T-cell (primary cell): Measurements from ENCODE around the gene ARHGEF16. TPM values are rescaled to one million over a fixed set of nuclear protein-coding genes. Genes with fewer than 3 reads are reported as not detected.

Experiments used
- ATAC-seq, 4 experiments: fragments of 200-7000 bp in 3 of 4; fragments of 150-1000 bp in 1 of 4; cut with Tn5 transposase; replicated peaks in 1 of 4; 1 replicate in 3 of 4; 2 replicates in 1 of 4; pipeline ENCODE4 v1.10.0; 2021; ENCODE audit warnings: moderate library complexity in 3 of 4, mild to moderate bottlenecking in 2 of 4, moderate number of reproducible peaks in 1 of 4
- CTCF ChIA-PET, 2 donors: fragments of 300-600 bp; sonication (Branson Sonifier 250); formaldehyde crosslinking; loops; one replicate each; lab custom pipeline; 2022; ENCODE audit warnings: antibody characterized with exemption in 2 of 2; lab: Charles Lee
- POLR2A ChIA-PET, 2 donors: fragments of 300-600 bp; sonication (Branson Sonifier 250); formaldehyde crosslinking; loops; one replicate each; lab custom pipeline; 2022; ENCODE audit warnings: antibody characterized with exemption in 2 of 2; lab: Charles Lee
- DNase-seq, 35 experiments: peaks; one replicate each; pipeline versions ENCODE4 v3.0.0 to v3.0.0-alpha.2; 2013 to 2023
- H3K27ac ChIP-seq: one replicate; pipeline ENCODE4 v1.5.1; 2013; ENCODE audit warnings: low read length
- H3K27me3 ChIP-seq, 2 experiments: replicated peaks in 1 of 2; 1 replicate in 1 of 2; 2 replicates in 1 of 2; pipeline versions ENCODE4 v1.6.1 to v1.7.0; 2013; ENCODE audit warnings: low read length in 1 of 2, mixed read lengths in 1 of 2; ENCODE audit not compliant: control insufficient read depth in 2 of 2, insufficient read depth in 2 of 2; ENCODE audit errors: extremely low read depth in 1 of 2
- H3K36me3 ChIP-seq, 2 donors: 1 replicate in 1 of 2; 2 replicates in 1 of 2; pipeline versions ENCODE4 v1.6.1 to v1.7.0; 2013; ENCODE audit warnings: low read length in 1 of 2; ENCODE audit not compliant: control insufficient read depth in 2 of 2, insufficient read depth in 1 of 2; ENCODE audit errors: extremely low read depth in 1 of 2
- H3K4me1 ChIP-seq, 2 experiments: 1 replicate in 1 of 2; 2 replicates in 1 of 2; pipeline versions ENCODE4 v1.6.1 to v1.7.0; 2013; ENCODE audit warnings: low read length in 2 of 2, mixed read lengths in 1 of 2; ENCODE audit not compliant: insufficient read depth in 2 of 2, control insufficient read depth in 1 of 2; ENCODE audit errors: extremely low read depth in 1 of 2
- H3K4me3 ChIP-seq, 2 donors: 1 replicate in 1 of 2; 2 replicates in 1 of 2; pipeline versions ENCODE4 v1.5.1 to v1.7.0; 2013; ENCODE audit warnings: mild to moderate bottlenecking in 2 of 2, low read length in 1 of 2, moderate library complexity in 1 of 2; ENCODE audit not compliant: control insufficient read depth in 1 of 2; ENCODE audit errors: extremely low read depth in 1 of 2
- H3K9me3 ChIP-seq: 2 replicates; pipeline ENCODE4 v1.7.0; 2013
- H3K27ac Mint-ChIP-seq, 2 donors: one replicate each; pipeline ENCODE4 v1.8.0; 2020 to 2021; ENCODE audit warnings: mild to moderate bottlenecking in 2 of 2, mixed read lengths in 2 of 2
- H3K27me3 Mint-ChIP-seq, 2 donors: one replicate each; pipeline ENCODE4 v1.8.0; 2021 to 2022; ENCODE audit warnings: mixed read lengths in 2 of 2
- H3K36me3 Mint-ChIP-seq: one replicate; pipeline ENCODE4 v1.8.0; 2021; ENCODE audit warnings: mixed read lengths
- H3K4me1 Mint-ChIP-seq, 3 donors: one replicate each; pipeline ENCODE4 v1.8.0; 2020 to 2022; ENCODE audit warnings: mixed read lengths in 3 of 3, mild to moderate bottlenecking in 1 of 3
- H3K4me3 Mint-ChIP-seq, 3 donors: one replicate each; pipeline ENCODE4 v1.8.0; 2020 to 2022; ENCODE audit warnings: mild to moderate bottlenecking in 3 of 3, mixed read lengths in 3 of 3, moderate library complexity in 3 of 3
- H3K9me3 Mint-ChIP-seq, 3 donors: one replicate each; pipeline ENCODE4 v1.8.0; 2020 to 2022; ENCODE audit warnings: mixed read lengths in 3 of 3
- WGBS: methylation state at CpG from one replicate; pipeline ENCODE4 v1.1.5; 2013; ENCODE audit warnings: missing lambda C conversion rate; ENCODE audit not compliant: insufficient coverage; 5-methylcytosine and 5-hydroxymethylcytosine counted together
- total RNA-seq, 35 experiments: library from RNA in 6 of 35; stranded (reverse) in 6 of 35; fragments of 120-200 nt in 1 of 35; gene quantifications; one replicate each; pipeline versions ENCODE4 v1.2.1 to v1.2.4 and lab custom pipeline; 2013 to 2026

Gene ARHGEF16
- total RNA-seq, 5 donors from 2014 or later (not counting 1 experiment from before 2014, with no cell fraction given), result 0.22 to 0.44 (median 0.29) TPM; not detected in 1

DNA sequence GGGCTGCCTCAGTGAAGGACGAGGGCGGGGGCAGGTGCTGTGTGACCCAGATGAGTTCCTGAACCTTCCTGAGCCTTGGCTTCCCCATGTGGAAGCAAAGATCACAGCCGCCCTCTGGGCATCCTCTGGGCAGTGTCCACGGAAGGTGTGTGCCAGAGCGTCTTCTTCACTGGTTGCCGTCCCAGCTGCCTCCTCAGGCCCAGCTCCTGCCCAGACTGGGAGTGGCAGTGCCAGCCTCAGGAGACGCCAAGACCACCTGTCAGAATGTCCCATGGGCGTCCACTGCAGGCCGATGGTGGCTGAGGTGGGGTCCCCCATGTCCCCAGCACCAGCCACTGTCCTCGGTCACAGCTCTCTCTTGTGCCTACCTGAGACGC is 10.2 kb downstream of the ARHGEF16 start:
- Histone ChIP-seq H3K4me3 (no peak overlapping the region), H3K4me1 (no peaks in the 10 kb centered on the region), H3K36me3 (no peaks in the 10 kb centered on the region), H3K27ac (no peak overlapping the region), H3K9me3 (no peaks in the 10 kb centered on the region), H3K27me3 (peaks cover 0 to 11% of the 10 kb centered on the region in 2 experiments)
- Mint-ChIP-seq H3K27ac (no peak overlapping the region), H3K9me3 (no peaks in the 10 kb centered on the region), H3K36me3 (no peaks in the 10 kb centered on the region), H3K4me3 (no peak overlapping the region), H3K27me3 (peaks cover 0 to 4% of the 10 kb centered on the region in 2 donors), H3K4me1 (peaks cover 0 to 6% (median 3%) of the 10 kb centered on the region in 3 donors)
- CTCF ChIA-PET, result no interaction called here
- DNase-seq (no peak), ATAC-seq (no peak)
- 76% methylated on average over 11 of the region's 11 CpGs for WGBS
- POLR2A ChIA-PET, result no interaction called here

DNA sequence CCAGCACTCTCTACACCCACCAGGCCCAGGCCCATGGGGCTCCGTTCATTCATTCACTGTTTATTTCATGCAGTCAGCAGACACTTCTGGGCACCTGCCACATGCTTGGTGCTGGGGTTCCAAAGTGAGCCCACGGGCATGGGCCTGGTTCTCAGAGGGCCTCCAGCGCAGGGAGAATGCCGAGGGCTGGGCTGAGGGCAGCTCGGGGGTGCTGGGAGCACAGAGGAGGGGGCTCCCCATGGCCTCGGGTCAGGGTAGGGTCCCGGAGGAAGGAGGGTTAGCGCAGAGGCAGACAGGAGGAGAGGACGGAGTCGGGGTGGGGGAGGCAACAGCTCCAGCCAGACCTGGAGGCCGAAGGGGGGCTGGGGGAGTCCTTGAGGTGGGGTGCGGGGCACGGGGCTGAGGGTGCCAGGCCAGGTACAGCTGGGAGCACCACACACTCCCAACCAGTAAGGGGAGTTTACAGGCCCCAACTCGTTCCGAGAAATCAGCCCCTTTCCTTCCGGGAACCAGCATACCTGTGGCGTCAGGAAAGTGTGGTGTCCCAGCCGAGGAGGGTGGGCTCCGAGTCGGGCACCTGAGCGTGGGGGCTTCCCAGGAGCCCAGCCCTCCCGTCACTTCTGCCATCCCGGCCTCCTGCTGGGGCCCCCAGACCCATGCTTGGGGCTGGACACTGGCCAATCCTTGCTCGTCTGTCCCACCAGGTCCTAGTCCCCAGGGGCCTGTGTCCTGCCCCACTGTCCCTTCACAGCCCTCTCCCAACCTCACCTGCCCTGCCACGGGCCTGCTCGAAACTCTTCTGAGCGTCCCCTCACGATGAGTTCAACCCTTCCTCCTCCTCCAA is 10.8 kb downstream of the ARHGEF16 start:
- Mint-ChIP-seq H3K27ac (no peak overlapping the region), H3K36me3 (no peaks in the 10 kb centered on the region), H3K27me3 (peaks cover 0 to 4% of the 10 kb centered on the region in 2 donors), H3K9me3 (no peaks in the 10 kb centered on the region), H3K4me1 (peaks cover 0 to 6% (median 3%) of the 10 kb centered on the region in 3 donors), H3K4me3 (no peak overlapping the region)
- 71% methylated on average over 20 of the region's 28 CpGs for WGBS
- H3K9me3 ChIP-seq, result no peaks in the 10 kb centered on the region
- DNase-seq (no peak), ATAC-seq (no peak)
- ChIA-PET POLR2A (no interaction called here), CTCF (no interaction called here)
- H3K27me3 ChIP-seq, result peaks cover 0 to 11% of the 10 kb centered on the region in 2 experiments
- H3K4me3 ChIP-seq, result no peak overlapping the region
- no peak overlapping the region for H3K27ac ChIP-seq
- no peaks in the 10 kb centered on the region for H3K4me1 ChIP-seq
- H3K36me3 ChIP-seq, result no peaks in the 10 kb centered on the region

DNA sequence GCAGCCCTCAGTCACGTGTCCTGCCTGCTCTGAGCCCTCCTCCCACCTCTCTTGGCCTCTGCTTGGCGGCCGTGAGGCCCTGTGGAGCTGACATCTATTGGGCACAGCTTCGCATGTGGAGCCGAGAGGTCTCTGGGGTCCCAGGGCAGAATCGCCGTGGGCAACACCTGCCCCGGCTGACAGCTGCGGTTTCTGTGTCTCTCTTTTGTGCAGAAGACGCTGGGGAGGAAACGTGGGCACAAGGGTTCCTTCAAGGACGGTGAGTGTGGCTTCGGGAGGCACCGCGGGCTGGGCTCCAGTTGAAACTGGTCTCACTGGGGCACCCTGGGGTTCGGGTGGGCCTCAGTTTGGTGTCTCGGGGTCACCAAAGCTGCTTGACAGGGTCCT is 11.5 kb downstream of the ARHGEF16 start:
- Mint-ChIP-seq H3K4me1 (peaks cover 0 to 6% (median 3%) of the 10 kb centered on the region in 3 donors), H3K27me3 (peaks cover 0 to 6% of the 10 kb centered on the region in 2 donors), H3K9me3 (no peaks in the 10 kb centered on the region), H3K4me3 (no peak overlapping the region), H3K36me3 (no peaks in the 10 kb centered on the region), H3K27ac (no peak overlapping the region)
- ATAC-seq (no peak), DNase-seq (no peak)
- no peak overlapping the region for H3K27ac ChIP-seq
- 24% methylated on average over 17 of the region's 17 CpGs for WGBS
- CTCF ChIA-PET, result no interaction called here
- no peaks in the 10 kb centered on the region for H3K9me3 ChIP-seq
- H3K4me3 ChIP-seq, result no peak overlapping the region
- POLR2A ChIA-PET, result no interaction called here
- no peaks in the 10 kb centered on the region for H3K36me3 ChIP-seq
- H3K4me1 ChIP-seq, result no peaks in the 10 kb centered on the region
- H3K27me3 ChIP-seq, result peaks cover 0 to 15% of the 10 kb centered on the region in 2 experiments

DNA sequence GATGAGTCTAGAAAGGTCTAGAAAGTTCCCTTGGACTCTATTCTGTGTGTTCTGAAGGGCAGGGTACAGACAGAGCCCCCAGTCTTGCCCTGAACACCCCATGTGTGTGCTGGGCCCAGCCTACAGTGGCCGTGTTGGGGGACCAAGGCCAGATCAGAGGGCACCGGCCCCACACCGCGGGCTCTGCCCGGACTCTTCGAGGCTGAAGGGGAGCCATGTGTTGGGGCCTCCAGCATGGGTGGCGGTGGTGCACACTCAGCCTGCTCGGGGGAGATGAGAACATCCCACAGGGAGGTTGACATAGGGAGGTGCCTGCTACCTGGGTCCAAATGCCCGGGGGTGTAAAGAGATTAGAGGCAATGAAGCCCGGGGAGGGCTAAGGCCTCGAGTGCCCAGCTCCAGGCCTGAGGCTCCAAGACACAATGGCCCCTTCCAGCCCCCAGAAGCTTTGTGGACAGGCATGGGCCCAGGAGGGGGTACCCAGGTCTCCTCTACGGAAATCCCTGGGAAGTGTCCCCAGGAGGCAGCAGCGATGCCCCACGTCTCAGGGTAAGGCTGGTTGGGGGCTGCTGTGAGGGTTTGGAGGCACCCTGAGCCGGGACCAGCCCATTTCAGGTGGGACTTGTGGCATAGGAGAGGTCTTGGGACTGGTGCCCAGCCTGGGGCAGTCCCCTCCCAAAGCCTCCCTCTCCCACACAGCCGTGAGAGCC is 12.1 kb downstream of the ARHGEF16 start:
- Histone ChIP-seq H3K27me3 (peaks cover 0 to 15% of the 10 kb centered on the region in 2 experiments), H3K4me1 (no peaks in the 10 kb centered on the region), H3K27ac (no peak overlapping the region), H3K36me3 (no peaks in the 10 kb centered on the region), H3K9me3 (no peaks in the 10 kb centered on the region), H3K4me3 (no peak overlapping the region)
- ChIA-PET CTCF (no interaction called here), POLR2A (no interaction called here)
- Mint-ChIP-seq H3K9me3 (no peaks in the 10 kb centered on the region), H3K36me3 (no peaks in the 10 kb centered on the region), H3K27ac (no peak overlapping the region), H3K27me3 (peaks cover 0 to 6% of the 10 kb centered on the region in 2 donors), H3K4me1 (peaks cover 0 to 6% (median 3%) of the 10 kb centered on the region in 3 donors), H3K4me3 (no peak overlapping the region)
- DNase-seq (no peak), ATAC-seq (no peak)
- 83% methylated on average over 12 of the region's 16 CpGs for WGBS

DNA sequence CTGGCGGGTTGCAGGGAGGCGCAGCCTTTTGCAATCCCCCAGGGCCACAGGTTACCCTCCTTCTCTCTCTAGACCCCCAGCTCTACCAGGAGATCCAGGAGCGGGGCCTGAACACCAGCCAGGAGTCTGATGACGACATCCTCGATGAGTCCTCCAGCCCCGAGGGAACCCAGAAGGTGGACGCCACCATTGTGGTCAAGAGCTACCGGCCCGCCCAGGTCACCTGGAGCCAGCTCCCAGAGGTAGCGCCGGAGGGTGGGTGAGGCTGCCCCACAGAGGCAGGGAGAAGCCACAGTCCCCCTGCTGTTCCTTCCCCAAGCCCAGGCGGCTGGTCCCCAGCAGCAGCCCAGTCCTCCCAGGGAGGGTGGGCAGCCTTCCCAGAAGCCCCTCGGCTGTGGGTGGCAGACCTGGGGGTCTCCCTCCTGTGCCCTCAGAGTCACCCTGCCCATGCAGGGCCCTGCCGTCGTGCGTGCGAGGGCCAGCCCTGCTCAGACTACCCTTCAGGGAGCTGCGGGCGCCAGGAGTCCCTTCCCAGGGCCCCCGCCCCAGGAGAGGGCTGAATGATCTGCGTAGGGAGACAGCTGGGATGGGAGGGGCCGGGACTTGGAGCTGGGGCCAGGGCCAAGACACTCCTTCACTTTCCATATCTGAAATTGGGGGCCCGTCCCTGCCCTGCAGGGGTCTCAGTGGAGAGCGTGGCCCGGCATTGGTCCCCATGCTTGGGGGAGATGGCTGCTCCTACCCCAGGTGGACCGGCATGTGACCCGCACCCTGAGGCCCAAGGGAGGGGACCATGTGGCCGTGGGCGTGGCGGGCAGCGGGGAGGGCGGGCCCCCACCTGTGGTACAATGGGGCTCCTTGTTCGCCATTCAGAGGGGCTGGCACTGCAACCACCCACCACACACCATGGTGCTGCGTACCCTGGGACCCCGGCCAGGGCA is 12.9 kb downstream of the ARHGEF16 start:
- H3K4me3 ChIP-seq, result no peak overlapping the region
- H3K27me3 ChIP-seq, result peaks cover 0 to 15% of the 10 kb centered on the region in 2 experiments
- no peaks in the 10 kb centered on the region for H3K9me3 ChIP-seq
- H3K27ac ChIP-seq, result no peak overlapping the region
- CTCF ChIA-PET, result no interaction called here
- Mint-ChIP-seq H3K27me3 (peaks cover 0 to 5% of the 10 kb centered on the region in 2 donors), H3K4me3 (no peak overlapping the region), H3K4me1 (peaks cover 0 to 6% (median 3%) of the 10 kb centered on the region in 3 donors), H3K27ac (no peak overlapping the region), H3K9me3 (no peaks in the 10 kb centered on the region), H3K36me3 (no peaks in the 10 kb centered on the region)
- ATAC-seq (no peak), DNase-seq (no peak)
- POLR2A ChIA-PET, result no interaction called here
- H3K36me3 ChIP-seq, result no peaks in the 10 kb centered on the region
- H3K4me1 ChIP-seq, result no peaks in the 10 kb centered on the region
- WGBS, result 82% methylated on average over 15 of the region's 35 CpGs
